ENCODE data around the gene CD93. TPM values are rescaled to one million over a fixed set of nuclear protein-coding genes. Genes with fewer than 3 reads are reported as not detected.

The CD93 gene
- total RNA-seq, 2 donors from 2014 or later = 13.9 to 31.1 TPM

DNA sequence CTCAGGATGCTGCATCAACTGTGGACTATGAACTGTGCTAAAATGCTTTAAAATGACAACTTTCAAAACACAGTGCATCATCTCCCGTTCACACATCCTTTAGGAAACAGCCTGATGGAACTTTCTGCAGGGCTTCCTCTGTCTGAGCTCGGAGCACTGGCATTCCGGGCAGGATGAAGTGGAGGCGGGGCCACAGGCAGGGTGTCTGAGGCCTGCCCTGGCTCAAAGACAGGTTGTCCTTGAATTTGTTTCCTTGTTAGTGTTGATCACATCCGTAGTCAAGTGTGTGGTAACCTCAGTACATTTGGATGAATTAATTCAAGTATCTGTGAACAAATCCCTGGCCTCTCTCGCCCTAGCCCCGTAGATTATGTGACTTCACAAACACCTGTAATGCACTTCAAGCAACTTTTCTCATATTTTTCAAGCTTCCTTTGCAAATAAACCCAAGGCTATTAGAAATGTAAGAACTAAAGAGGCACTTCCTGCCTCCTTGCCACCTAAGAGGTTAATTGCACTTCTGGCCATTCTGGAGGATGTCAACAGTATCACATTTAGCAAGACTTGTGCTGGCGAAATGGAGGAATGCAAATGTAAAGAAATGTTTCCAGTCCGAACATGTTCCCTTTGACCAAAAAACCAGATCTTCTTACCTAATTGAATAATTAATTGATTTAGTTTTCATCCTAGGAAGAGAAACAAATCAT is 3.1 kb downstream of the CD93 start:
- Histone ChIP-seq H3K4me3 (no peak overlapping the region), H3K4me1 (replicated peaks) (no peaks in the 10 kb centered on the region), H3K27me3 (replicated peaks; ENCODE audit: insufficient read depth) (no peaks in the 10 kb centered on the region), H3K27ac (peak overlapping the region; percentile 57 to 60), H3K9me3 (no peaks in the 10 kb centered on the region), H3K36me3 (no peaks in the 10 kb centered on the region)
- no peak for TF ChIP-seq POLR2A (IDR thresholded peaks at IDR 0.05)
- peak; percentile 21 for TF ChIP-seq POLR2AphosphoS5 (IDR thresholded peaks at IDR 0.05)
- TF ChIP-seq, protein P1, sequence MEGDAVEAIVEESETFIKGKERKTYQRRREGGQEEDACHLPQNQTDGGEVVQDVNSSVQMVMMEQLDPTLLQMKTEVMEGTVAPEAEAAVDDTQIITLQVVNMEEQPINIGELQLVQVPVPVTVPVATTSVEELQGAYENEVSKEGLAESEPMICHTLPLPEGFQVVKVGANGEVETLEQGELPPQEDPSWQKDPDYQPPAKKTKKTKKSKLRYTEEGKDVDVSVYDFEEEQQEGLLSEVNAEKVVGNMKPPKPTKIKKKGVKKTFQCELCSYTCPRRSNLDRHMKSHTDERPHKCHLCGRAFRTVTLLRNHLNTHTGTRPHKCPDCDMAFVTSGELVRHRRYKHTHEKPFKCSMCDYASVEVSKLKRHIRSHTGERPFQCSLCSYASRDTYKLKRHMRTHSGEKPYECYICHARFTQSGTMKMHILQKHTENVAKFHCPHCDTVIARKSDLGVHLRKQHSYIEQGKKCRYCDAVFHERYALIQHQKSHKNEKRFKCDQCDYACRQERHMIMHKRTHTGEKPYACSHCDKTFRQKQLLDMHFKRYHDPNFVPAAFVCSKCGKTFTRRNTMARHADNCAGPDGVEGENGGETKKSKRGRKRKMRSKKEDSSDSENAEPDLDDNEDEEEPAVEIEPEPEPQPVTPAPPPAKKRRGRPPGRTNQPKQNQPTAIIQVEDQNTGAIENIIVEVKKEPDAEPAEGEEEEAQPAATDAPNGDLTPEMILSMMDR (IDR thresholded peaks at IDR 0.05) = no peak
- intact Hi-C loops (cut with DNase I) = no loop called here
- peak; percentile 30 for DNase-seq (ENCODE audit: low spot score)
- 51% methylated on average over 9 of the region's 9 CpGs for WGBS

DNA sequence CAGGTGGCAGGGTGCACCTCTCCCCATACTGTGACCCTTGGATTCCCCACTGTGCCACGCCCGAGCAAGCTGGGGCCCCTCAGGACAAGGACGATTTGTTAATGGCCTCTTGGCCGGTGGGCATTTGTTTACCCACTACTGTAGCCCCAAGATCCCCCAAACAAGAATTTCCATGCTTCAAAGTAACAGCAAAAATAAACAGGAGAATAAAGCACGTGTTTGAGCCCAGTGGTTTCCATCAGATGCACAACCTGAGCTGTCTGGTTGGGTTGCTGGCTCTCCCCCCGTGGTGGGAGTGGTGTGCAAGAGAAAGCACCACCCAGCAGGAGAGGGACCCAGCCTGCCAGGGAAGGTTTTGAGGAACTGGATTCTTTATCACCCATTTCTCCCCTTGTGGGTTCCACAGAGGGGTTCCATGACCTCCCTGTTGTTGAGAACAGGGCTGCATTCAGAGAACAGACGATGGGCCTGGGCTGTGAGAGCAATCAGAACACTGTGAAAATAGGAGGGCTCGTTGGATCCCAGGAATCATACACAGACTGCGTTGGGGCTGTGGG is 4.8 kb downstream of the CD93 start:
- DNase-seq (ENCODE audit: low spot score) = no peak
- Histone ChIP-seq H3K4me1 (replicated peaks) (no peaks in the 10 kb centered on the region), H3K27me3 (replicated peaks; ENCODE audit: insufficient read depth) (no peaks in the 10 kb centered on the region), H3K27ac (no peak overlapping the region), H3K36me3 (no peaks in the 10 kb centered on the region), H3K4me3 (no peak overlapping the region), H3K9me3 (no peaks in the 10 kb centered on the region)
- WGBS = 84% methylated on average over 9 of the region's 9 CpGs
- intact Hi-C loops (cut with DNase I) = no loop called here
- no peak for TF ChIP-seq POLR2A (IDR thresholded peaks at IDR 0.05)
- no peak for TF ChIP-seq POLR2AphosphoS5 (IDR thresholded peaks at IDR 0.05)
- TF ChIP-seq, protein P1 (IDR thresholded peaks at IDR 0.05) = no peak

DNA sequence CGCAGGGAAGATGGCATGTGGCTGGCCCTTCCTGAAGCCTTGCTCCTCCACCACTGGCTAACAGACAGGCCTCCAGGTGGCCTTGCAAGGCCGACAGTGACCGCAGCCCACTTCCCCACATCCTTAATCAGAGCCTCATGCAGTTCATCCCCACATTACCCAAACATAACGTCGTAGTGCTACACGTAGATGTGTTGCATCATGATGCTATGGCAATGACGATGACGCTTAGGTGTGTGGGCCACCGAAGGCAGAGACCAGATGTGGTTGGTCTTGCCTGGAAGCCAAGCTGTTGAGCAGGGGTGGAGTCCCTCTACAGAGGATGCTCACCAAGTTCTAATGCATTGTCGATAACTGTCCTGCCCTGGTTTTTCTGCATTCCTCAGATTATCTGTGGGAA is 5.6 kb downstream of the CD93 start:
- no peak overlapping the region for H3K4me3 ChIP-seq
- no peak for DNase-seq (ENCODE audit: low spot score)
- H3K4me1 ChIP-seq (replicated peaks) = no peaks in the 10 kb centered on the region
- 93% methylated on average over 10 of the region's 10 CpGs for WGBS
- H3K9me3 ChIP-seq = no peaks in the 10 kb centered on the region
- H3K36me3 ChIP-seq = no peaks in the 10 kb centered on the region
- H3K27me3 ChIP-seq (replicated peaks; ENCODE audit: insufficient read depth) = no peaks in the 10 kb centered on the region
- intact Hi-C loops (cut with DNase I) = no loop called here
- no peak overlapping the region for H3K27ac ChIP-seq
- no peak for TF ChIP-seq POLR2AphosphoS5 (IDR thresholded peaks at IDR 0.05)
- TF ChIP-seq, protein P1 (IDR thresholded peaks at IDR 0.05) = no peak
- TF ChIP-seq POLR2A (IDR thresholded peaks at IDR 0.05) = no peak

DNA sequence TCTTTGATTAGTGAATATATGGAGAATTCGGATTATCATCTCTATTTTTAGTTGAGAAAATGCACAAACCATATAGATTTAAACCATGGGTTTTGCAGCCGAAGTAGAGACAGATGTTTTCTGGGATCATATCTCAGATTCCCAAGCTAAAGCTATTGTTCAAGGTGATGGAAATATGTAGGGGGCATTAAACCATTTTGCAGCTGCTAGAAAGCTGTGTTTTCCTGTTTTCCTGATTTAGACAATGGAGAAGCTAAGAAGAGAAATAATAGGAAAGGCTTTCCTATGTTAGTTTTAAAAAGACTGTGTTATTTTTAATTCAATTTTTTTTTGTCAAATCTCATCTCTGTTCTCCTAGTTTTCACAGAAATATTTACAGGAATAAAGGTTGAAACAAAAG is 6.2 kb downstream of the CD93 start:
- H3K27ac ChIP-seq = no peak overlapping the region
- H3K9me3 ChIP-seq = no peaks in the 10 kb centered on the region
- H3K36me3 ChIP-seq = no peaks in the 10 kb centered on the region
- 91% methylated on average over 2 of the region's 2 CpGs for WGBS
- no peak for DNase-seq (ENCODE audit: low spot score)
- H3K27me3 ChIP-seq (replicated peaks; ENCODE audit: insufficient read depth) = no peaks in the 10 kb centered on the region
- H3K4me3 ChIP-seq = no peak overlapping the region
- TF ChIP-seq, protein P1 (IDR thresholded peaks at IDR 0.05) = no peak
- TF ChIP-seq POLR2AphosphoS5 (IDR thresholded peaks at IDR 0.05) (no peak), POLR2A (IDR thresholded peaks at IDR 0.05) (no peak)
- H3K4me1 ChIP-seq (replicated peaks) = no peaks in the 10 kb centered on the region
- intact Hi-C loops (cut with DNase I) = no loop called here

DNA sequence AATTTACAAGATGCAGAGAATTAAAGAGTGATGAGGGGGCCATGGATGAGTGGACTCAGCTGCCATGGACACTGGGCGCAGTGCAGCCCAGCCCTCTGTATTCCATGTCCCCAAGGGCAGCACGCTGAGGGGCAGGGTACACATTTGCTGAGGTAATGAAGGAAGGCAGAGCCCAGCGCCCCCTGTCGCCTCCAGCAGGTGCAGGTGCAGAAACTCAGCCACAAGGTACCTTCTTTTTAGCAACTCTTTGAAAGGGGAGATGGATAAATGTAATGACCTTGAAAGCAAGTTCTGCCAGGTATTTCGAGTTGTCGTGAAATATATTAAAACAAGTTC is 7.1 kb downstream of the CD93 start:
- intact Hi-C loops (cut with DNase I) = no loop called here
- Histone ChIP-seq H3K4me1 (replicated peaks) (no peaks in the 10 kb centered on the region), H3K4me3 (no peak overlapping the region), H3K27me3 (replicated peaks; ENCODE audit: insufficient read depth) (no peaks in the 10 kb centered on the region), H3K9me3 (no peaks in the 10 kb centered on the region), H3K36me3 (no peaks in the 10 kb centered on the region), H3K27ac (no peak overlapping the region)
- TF ChIP-seq POLR2AphosphoS5 (IDR thresholded peaks at IDR 0.05) (no peak), POLR2A (IDR thresholded peaks at IDR 0.05) (no peak)
- TF ChIP-seq, protein P1 (IDR thresholded peaks at IDR 0.05) = no peak
- 72% methylated on average over 6 of the region's 6 CpGs for WGBS
- no peak for DNase-seq (ENCODE audit: low spot score)
